Panc1 (cell line): ENCODE measurements around the gene GPM6B. TPM values are rescaled to one million over a fixed set of nuclear protein-coding genes. Genes with fewer than 3 reads are reported as not detected.

ENCODE experiments used
- ATAC-seq: fragments of 200-7000 bp; cut with Tn5 transposase; 2 replicates; pipeline ENCODE4 v1.9.1; 2020; ENCODE audit warnings: mild to moderate bottlenecking, moderate library complexity
- BruUV-seq: library from RNA; stranded (reverse); fragments of 400-500 nt; replicated peaks from 2 replicates; lab custom pipeline; 2021; lab: Mats Ljungman, UMichigan
- CTCF ChIA-PET: fragments of 300-600 bp; sonication (Branson Sonifier 250); formaldehyde crosslinking; loops from one replicate; lab custom pipeline; 2022; ENCODE audit warnings: antibody characterized with exemption; lab: Charles Lee
- POLR2A ChIA-PET: fragments of 300-600 bp; sonication (Branson Sonifier 250); formaldehyde crosslinking; loops from one replicate; lab custom pipeline; 2022; ENCODE audit warnings: antibody characterized with exemption; lab: Charles Lee
- DNase-seq: peaks from one replicate; pipeline ENCODE4 v3.0.0-alpha.2; 2010; ENCODE audit warnings: low read depth, low spot score
- H3K27ac ChIP-seq: 2 replicates; pipeline ENCODE4 v1.5.1; 2011; ENCODE audit warnings: mild to moderate bottlenecking, low read length, inconsistent platforms
- H3K27me3 ChIP-seq: fragments of 200-500 bp; sonication (Bioruptor generic); 2 replicates; pipeline ENCODE4 v1.6.0; 2014; ENCODE audit warnings: low read length, inconsistent platforms; ENCODE audit not compliant: control insufficient read depth, insufficient read depth
- H3K36me3 ChIP-seq: fragments of 200-500 bp; sonication (Bioruptor generic); 2 replicates; pipeline ENCODE4 v1.5.1; 2014; ENCODE audit warnings: inconsistent platforms, mild to moderate bottlenecking, low read length, moderate library complexity; ENCODE audit not compliant: control insufficient read depth, insufficient read depth
- H3K4me1 ChIP-seq: 2 replicates; pipeline ENCODE4 v1.5.1; 2011; ENCODE audit warnings: inconsistent platforms, mild to moderate bottlenecking, low read length, moderate library complexity; ENCODE audit not compliant: control insufficient read depth, insufficient read depth
- H3K4me3 ChIP-seq, 2 experiments: 2 replicates each; pipeline ENCODE4 v1.5.1; 2011 to 2012; ENCODE audit warnings: low read depth in 2 of 2, low read length in 2 of 2, mild to moderate bottlenecking in 2 of 2, inconsistent platforms in 1 of 2, moderate library complexity in 1 of 2
- H3K9me3 ChIP-seq: fragments of 200-500 bp; sonication (Bioruptor generic); 2 replicates; pipeline ENCODE4 v1.5.1; 2014; ENCODE audit warnings: low read depth, mild to moderate bottlenecking, inconsistent platforms, low read length, moderate library complexity; ENCODE audit not compliant: control insufficient read depth, insufficient read depth
- POLR2AphosphoS5 ChIP-seq: IDR thresholded peaks from 2 replicates; pipeline ENCODE4 v1.6.1; 2012; ENCODE audit warnings: mild to moderate bottlenecking, low read depth, low read length, moderate library complexity
- SIN3A ChIP-seq: IDR thresholded peaks from 2 replicates; pipeline ENCODE4 v1.6.1; 2012; ENCODE audit warnings: low read depth, mild to moderate bottlenecking, low read length, moderate library complexity, borderline replicate concordance; ENCODE audit not compliant: insufficient read depth
- TCF7L2 ChIP-seq: IDR thresholded peaks from 2 replicates; pipeline ENCODE4 v1.6.1; 2011; ENCODE audit warnings: mild to moderate bottlenecking, low read depth, low read length, inconsistent platforms
- in situ Hi-C: cut with HindIII; loops from 2 replicates; pipeline ENCODE4 v1.10.0; 2016; ENCODE audit warnings: low sequenced_read_pairs, low pct_unique_long_range_greater_than_20kb
- intact Hi-C: fragments of 100-400 bp; cut with micrococcal nuclease; formaldehyde crosslinking; loops from one replicate; pipeline ENCODE4 v1.10.0; 2022; ENCODE audit not compliant: unreplicated experiment
- total RNA-seq: library from RNA; stranded (reverse); gene quantifications from one replicate; pipeline ENCODE4 v1.2.1, GENCODE V29; 2021; ENCODE audit not compliant: unreplicated experiment
- TF ChIP-seq, protein P1 (sequence below): fragments of 450-650 bp; IDR thresholded peaks from 2 replicates; pipeline ENCODE4 v1.5.1; 2017; ENCODE audit warnings: mild to moderate bottlenecking
- TF ChIP-seq, protein P2 (sequence below), 2 experiments: IDR thresholded peaks; 2 replicates each; pipeline ENCODE4 v1.6.1; 2011 to 2012; ENCODE audit warnings: low read depth in 2 of 2, control low read depth in 1 of 2, low read length in 1 of 2, mild to moderate bottlenecking in 1 of 2, moderate library complexity in 1 of 2; ENCODE audit not compliant: insufficient read depth in 1 of 2

GPM6B gene
- total RNA-seq, 1 experiment from 2014 or later: not detected

DNA sequence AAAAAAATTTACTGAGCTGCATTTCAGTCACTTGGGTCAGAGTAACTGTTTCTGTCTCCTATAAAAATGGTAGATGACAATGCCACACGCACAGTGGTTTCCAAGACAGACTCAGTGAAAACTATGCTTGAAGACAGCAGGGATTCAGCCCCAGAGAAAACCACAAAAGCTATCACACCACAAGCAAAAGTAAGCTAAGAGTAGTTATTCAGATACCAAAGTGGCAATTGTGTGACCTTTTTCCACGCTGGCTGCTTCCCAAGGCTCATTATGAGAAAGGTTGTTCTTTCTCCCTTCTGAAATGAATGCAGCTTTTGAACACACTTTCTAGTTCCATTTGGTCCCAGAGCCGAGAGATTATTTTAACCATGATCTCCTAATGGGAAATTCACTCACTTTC lies 46.4 kb upstream of the GPM6B start:
- POLR2A ChIA-PET: no interaction called here

DNA sequence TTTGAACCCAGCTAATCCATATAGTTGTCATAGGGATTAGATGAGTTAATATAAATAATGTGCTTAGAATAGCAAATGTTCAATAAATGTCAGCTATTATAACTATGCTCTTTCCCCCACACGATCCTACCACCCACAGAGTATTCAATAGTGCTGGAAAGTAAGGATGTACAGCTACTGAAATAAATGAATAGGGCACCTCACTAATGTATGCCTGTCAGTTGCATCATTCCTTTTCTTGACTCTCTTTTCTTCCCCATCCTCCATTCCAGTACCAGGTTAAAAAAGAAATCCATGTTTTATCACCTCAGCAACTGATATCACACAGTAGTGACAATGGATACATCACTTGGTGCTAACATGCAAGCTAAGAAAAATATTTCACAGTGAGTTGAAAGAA lies 42.8 kb upstream of the GPM6B start:
- no peak overlapping the region for H3K4me3 ChIP-seq
- H3K9me3 ChIP-seq: no peaks in the 10 kb centered on the region
- no peaks in the 10 kb centered on the region for H3K4me1 ChIP-seq
- no peaks in the 10 kb centered on the region for H3K27me3 ChIP-seq
- no peak overlapping the region for H3K27ac ChIP-seq
- DNase-seq (no peak), ATAC-seq (no peak)
- ChIA-PET POLR2A (no interaction called here), CTCF (no interaction called here)
- intact Hi-C loops: no loop called here
- BruUV-seq: no TSS peak
- TF ChIP-seq SIN3A (no peak), POLR2AphosphoS5 (no peak), TCF7L2 (no peak)
- TF ChIP-seq, protein P1, sequence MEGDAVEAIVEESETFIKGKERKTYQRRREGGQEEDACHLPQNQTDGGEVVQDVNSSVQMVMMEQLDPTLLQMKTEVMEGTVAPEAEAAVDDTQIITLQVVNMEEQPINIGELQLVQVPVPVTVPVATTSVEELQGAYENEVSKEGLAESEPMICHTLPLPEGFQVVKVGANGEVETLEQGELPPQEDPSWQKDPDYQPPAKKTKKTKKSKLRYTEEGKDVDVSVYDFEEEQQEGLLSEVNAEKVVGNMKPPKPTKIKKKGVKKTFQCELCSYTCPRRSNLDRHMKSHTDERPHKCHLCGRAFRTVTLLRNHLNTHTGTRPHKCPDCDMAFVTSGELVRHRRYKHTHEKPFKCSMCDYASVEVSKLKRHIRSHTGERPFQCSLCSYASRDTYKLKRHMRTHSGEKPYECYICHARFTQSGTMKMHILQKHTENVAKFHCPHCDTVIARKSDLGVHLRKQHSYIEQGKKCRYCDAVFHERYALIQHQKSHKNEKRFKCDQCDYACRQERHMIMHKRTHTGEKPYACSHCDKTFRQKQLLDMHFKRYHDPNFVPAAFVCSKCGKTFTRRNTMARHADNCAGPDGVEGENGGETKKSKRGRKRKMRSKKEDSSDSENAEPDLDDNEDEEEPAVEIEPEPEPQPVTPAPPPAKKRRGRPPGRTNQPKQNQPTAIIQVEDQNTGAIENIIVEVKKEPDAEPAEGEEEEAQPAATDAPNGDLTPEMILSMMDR: no peak
- TF ChIP-seq, protein P2, sequence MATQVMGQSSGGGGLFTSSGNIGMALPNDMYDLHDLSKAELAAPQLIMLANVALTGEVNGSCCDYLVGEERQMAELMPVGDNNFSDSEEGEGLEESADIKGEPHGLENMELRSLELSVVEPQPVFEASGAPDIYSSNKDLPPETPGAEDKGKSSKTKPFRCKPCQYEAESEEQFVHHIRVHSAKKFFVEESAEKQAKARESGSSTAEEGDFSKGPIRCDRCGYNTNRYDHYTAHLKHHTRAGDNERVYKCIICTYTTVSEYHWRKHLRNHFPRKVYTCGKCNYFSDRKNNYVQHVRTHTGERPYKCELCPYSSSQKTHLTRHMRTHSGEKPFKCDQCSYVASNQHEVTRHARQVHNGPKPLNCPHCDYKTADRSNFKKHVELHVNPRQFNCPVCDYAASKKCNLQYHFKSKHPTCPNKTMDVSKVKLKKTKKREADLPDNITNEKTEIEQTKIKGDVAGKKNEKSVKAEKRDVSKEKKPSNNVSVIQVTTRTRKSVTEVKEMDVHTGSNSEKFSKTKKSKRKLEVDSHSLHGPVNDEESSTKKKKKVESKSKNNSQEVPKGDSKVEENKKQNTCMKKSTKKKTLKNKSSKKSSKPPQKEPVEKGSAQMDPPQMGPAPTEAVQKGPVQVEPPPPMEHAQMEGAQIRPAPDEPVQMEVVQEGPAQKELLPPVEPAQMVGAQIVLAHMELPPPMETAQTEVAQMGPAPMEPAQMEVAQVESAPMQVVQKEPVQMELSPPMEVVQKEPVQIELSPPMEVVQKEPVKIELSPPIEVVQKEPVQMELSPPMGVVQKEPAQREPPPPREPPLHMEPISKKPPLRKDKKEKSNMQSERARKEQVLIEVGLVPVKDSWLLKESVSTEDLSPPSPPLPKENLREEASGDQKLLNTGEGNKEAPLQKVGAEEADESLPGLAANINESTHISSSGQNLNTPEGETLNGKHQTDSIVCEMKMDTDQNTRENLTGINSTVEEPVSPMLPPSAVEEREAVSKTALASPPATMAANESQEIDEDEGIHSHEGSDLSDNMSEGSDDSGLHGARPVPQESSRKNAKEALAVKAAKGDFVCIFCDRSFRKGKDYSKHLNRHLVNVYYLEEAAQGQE (IDR thresholded peaks at IDR 0.05; ENCODE audit: insufficient read depth in 1 of 2, low read depth in 2 of 2, low read length in 1 of 2): no peak
- no peaks in the 10 kb centered on the region for H3K36me3 ChIP-seq
- in situ Hi-C loops: no loop called here

More for the DNA sequence above, 46.4 kb upstream of the GPM6B start:
- no peaks in the 10 kb centered on the region for H3K36me3 ChIP-seq
- ATAC-seq (no peak), DNase-seq (no peak)
- intact Hi-C loops: no loop called here
- no peaks in the 10 kb centered on the region for H3K9me3 ChIP-seq
- H3K4me1 ChIP-seq: no peaks in the 10 kb centered on the region
- CTCF ChIA-PET: no interaction called here
- TF ChIP-seq, protein P2 (IDR thresholded peaks at IDR 0.05; ENCODE audit: insufficient read depth in 1 of 2, low read depth in 2 of 2, low read length in 1 of 2): no peak
- TF ChIP-seq POLR2AphosphoS5 (no peak), TCF7L2 (no peak), SIN3A (no peak)
- TF ChIP-seq, protein P1: no peak
- no peaks in the 10 kb centered on the region for H3K27me3 ChIP-seq
- in situ Hi-C loops: no loop called here
- no peak overlapping the region for H3K27ac ChIP-seq
- no peak overlapping the region for H3K4me3 ChIP-seq
- BruUV-seq: no TSS peak
